Right lobe of liver (tissue), 4 donors: ENCODE measurements around the gene ISG15.
A peak's percentile ranks its signal among the peaks of the same experiment; 100 is the strongest.

Experiments used
- CTCF ChIP-seq, 4 donors: fragments of 200-600 bp in 3 of 4; fragments of 450-650 bp in 1 of 4; IDR thresholded peaks; one replicate each; pipeline versions ENCODE4 v1.5.1 to v1.8.0; 2016 to 2022; ENCODE audit warnings: antibody characterized with exemption in 4 of 4, mild to moderate bottlenecking in 2 of 4
- POLR2A ChIP-seq: fragments of 450-650 bp; IDR thresholded peaks from one replicate; pipeline ENCODE4 v1.6.1; 2017; ENCODE audit warnings: antibody characterized with exemption, mild to moderate bottlenecking
- donor health status: DM: no; HTN: no; CAD: no.
- donor health status: DM: no; HTN: no; CAD: no.
- donor health status: DM: no; HTN: yes; CAD: no.

GRCh38 chr1:1059494-1060280 is 46.4 kb downstream of the ISG15 start:
- peak; percentile 34 for TF ChIP-seq POLR2A
- TF ChIP-seq CTCF (IDR thresholded peaks at IDR 0.05): peak in 1 of 4 donors; percentile 28
